Stromal cell of bone marrow (primary cell): ENCODE data around the gene BTN1A1.
"Not testable (repeated sequence)": the region's sequence is repeated elsewhere in the genome, so short reads cannot be mapped to it uniquely, and the experiment has no call there.

ENCODE experiments used
- DNase-seq: peaks from one replicate; pipeline ENCODE4 v3.0.0-alpha.2; 2012; ENCODE audit warnings: low read depth

The BTN1A1 gene

GRCh38 chr6:26500102-26500501 lies at the start of gene BTN1A1:
TSS of gene BTN1A1 (plus strand) at chr6:26500303. CDS start at chr6:26501287, 984 bp downstream.
- DNase-seq = no peak

DNA sequence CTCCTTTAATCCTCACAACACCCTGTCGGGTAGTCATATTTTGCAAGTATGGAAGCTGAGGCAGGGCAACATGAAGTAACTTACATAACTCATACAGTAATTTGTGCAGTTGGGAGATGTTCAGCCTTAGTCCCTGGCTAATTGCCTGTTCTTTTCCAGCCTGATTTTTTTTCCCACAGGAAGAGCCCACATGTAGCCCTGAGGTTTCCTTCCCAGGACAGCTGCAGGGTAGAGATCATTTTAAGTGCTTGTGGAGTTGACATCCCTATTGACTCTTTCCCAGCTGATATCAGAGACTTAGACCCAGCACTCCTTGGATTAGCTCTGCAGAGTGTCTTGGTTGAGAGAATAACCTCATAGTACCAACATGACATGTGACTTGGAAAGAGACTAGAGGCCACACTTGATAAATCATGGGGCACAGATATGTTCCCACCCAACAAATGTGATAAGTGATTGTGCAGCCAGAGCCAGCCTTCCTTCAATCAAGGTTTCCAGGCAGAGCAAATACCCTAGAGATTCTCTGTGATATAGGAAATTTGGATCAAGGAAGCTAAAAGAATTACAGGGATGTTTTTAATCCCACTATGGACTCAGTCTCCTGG lies 47.4 kb upstream of the BTN1A1 start:
- no peak for DNase-seq

DNA sequence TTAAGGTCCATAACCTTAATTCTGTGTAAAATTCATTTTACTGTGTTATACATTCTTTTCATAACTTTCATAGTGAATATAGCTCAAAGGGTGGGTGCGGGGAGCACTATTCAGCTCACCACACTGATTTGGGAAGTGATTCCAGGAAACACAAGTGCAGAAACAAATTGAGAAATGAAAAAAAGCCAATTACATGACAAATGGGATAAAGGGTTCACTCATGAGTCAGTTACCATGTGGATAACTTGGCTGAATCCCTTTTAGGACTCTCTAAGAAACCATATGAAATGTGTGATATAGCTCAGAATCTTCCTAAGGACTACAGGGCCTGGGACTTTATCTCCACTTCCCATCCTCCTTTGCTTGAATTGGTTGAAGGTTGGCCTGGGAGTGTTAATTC lies 45.5 kb upstream of the BTN1A1 start:
- DNase-seq = peak; percentile 51

- no peak for DNase-seq
These were observed 44.6 kb upstream of the BTN1A1 start for GRCh38 chr6:26455357-26455970.

DNA sequence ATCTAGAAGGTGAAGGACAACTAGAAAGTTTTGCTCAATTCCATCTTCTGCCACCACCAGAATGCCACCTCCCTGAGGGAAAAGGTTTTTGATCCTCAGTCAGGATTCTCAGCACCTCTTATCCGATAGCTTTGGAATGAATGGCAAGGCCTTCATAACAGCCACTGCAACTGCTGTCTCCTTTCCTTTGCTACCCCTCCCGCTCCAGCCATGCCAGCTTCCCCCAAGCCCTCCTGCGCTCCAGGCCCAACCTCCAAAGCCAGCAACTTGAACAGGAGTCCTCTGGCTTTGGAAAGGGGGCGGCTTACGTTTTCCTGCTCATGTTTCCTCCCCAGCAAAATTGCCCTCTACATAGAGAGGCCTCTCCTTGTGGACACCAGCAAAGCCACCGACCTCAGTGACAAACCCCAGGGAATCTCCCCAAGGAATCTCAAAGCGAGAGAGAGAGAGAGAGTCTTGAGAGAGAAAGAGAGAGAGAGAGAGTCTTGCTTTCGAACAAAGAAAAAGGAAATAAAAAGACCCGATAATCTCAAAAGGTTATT lies 42.8 kb upstream of the BTN1A1 start:
- no peak for DNase-seq

DNA sequence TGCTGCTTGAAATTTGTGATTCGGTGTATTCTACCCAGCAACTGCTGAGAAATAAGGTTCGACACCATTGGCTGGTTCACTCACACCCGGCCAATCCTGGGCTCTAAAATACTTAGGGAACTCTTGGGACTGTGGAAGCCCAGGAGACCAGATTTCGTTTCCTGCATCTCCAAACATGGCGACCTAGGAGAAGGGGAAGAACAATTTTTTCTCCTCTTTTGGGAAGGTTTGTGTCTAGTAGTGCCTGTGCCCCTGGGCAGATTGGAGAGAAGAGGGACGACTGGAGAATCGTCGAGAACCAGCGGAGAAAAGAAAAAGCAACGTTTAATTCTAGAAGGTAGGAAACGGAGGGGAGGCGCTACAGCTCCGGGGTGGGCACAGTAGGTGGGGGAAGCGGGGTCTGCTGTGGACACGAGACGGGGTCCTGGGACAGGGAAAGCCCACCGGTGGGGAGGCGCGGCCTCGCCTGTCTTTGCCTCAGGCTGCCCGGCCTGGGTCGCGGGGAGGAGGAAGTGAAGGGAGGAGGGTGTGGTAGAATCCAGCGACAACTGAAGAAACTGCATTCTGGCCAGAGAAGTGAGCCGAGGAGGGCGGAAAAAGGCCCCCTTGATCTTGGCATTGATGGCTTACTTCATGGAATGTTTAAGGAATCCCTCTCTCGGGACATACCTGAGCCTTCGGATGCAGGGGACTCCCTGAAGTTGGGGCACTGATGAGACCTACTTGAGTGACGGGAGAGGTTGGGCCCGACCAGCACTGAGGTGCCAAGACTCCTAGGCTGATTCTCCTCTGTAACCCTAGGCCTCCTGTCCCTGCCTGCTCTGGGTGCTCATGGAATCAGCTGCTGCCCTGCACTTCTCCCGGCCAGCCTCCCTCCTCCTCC lies 42.1 kb upstream of the BTN1A1 start, which contains the start of gene BTN2A1:
TSS of gene BTN2A1 (plus strand) at position 150 of the 883 bp plus-strand sequence. CDS start at position 832, 682 bp downstream.
- DNase-seq = peak; percentile 94

GRCh38 chr6:26459023-26459810 lies 40.9 kb upstream of the BTN1A1 start:
- no peak for DNase-seq

DNA sequence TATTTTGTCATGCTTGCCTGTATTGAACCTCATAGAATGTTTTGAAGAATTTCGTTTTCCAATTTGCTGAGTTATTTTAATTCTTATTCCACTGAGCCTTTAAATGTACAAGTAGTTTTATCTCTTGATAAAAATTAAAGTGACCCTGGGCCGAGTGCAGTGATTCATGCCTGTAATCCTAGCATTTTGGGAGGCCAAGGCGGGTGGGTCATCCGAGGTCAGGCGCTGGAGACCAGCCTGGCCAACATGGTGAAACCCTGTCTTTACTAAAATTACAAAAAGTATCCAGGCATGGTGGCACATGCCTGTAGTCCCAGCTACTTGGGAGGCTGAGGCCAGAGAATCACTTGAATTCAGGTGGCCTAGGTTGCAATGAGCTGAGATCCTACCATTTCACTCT lies 38.8 kb upstream of the BTN1A1 start:
- DNase-seq = not testable (repeated sequence)

DNA sequence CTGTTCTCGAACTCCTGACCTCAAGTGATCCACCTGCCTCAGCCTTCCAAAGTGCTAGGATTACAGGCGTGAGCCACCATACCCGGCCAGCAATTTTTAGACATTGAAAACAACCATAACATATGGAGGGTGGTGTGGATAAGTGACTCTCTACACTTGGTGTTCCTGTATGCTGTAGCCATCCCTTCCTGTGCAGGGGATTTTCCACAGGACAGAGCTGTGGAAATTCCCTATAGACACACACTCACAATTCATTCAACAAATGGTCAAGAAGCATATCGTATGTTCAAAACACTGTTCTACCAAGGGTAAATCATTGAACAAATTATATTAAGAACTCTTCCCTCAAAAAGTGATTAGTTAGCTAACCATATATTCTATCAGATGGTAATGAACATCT lies 36.1 kb upstream of the BTN1A1 start:
- DNase-seq = no peak

DNA sequence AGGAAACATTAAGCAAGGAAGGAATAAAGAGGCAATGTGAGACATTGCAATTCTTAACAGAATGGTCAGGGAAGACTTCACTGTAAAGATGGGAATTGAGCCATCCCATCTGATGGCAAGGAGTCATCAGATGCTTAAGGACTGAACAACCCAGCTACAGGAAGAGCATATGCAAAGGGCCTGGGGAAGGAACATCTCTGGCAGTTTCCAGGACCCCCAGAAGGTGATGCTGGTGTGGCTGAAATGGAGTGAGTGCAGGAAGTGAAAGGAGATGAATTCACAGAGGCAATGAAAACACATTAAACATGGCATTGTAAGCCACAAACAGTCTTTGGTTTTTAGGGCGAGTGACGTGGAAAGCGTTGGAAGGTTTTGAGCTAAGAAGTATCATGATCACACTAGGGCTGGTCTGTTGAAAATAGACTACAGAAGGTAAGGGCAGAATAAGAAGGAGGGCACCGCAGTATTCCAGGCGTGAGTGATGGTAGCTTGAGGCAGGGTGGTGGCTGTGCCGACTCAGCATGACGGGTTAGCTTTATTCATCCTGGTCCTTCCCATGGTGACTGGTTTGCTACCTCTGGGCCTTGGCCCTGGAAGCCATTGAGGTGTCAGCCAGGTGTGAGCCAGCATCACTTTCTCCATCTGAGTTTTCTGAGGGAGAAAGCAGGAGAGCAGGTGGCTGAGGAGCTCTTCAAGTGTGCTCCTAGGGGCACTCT lies 35.5 kb upstream of the BTN1A1 start:
- DNase-seq = no peak

- no peak for DNase-seq
These were observed 34.3 kb upstream of the BTN1A1 start for GRCh38 chr6:26465776-26466175.

DNA sequence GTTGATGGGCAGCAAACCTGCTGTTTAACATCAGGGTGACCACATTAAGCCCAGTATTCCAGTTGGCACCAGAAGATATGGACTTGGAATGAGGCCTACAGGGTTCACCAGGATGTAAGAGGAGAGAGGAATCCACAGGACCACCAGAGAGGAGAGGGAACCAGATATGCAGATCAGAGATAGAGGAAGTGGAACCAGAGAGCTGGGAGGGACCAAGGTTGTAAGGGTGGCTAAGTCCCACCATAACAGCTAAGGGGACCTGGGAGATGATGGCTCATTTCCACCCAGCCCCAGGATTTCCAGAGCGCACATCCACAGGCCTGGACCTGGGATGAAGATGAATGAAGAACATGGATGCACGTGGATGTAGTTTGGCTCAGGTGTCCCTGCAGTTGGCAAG lies 31.3 kb upstream of the BTN1A1 start:
- DNase-seq = no peak

DNA sequence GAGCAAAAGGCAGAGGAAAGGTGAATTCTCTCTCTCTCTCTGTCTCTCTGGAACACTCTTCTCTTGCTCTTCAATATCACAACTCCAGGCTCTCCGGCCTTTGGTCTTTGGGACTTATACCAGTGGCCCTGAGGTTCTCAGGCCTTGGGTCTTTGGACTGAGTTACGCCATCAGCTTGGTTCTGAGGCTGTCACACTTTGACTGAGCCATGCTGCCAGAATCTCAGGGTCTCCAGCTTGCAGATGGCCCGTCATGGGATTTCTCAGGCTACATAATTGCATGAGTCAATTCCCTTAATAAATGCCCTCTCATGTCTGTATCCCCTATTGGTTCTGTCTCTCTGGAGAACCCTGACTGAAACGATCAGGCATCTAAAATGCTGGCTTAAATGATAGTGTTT lies 29.5 kb upstream of the BTN1A1 start:
- DNase-seq = no peak

DNA sequence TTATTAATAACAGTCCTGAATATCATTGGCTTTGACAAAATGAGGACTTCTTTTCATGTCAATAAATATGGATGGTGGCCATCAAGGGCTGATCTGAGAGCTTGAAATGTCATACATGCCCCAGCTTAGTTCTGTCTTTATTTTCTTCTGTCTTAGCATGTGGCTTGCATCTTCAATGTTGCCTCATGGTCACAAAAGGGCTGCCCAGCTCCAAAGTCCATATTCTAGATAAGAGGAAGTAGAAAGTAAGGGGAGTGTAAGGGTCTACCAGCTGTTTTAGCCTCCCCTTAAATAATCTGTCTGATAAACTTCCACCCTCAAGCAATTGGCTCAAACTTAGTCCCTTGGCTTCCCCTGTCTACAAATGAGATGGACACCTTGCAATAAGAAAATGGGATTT lies 28.1 kb upstream of the BTN1A1 start:
- DNase-seq = no peak

- no peak for DNase-seq
These were observed 27.4 kb upstream of the BTN1A1 start for GRCh38 chr6:26472549-26473290.

- DNase-seq = no peak
These were observed 26.7 kb upstream of the BTN1A1 start for GRCh38 chr6:26473429-26473757.

DNA sequence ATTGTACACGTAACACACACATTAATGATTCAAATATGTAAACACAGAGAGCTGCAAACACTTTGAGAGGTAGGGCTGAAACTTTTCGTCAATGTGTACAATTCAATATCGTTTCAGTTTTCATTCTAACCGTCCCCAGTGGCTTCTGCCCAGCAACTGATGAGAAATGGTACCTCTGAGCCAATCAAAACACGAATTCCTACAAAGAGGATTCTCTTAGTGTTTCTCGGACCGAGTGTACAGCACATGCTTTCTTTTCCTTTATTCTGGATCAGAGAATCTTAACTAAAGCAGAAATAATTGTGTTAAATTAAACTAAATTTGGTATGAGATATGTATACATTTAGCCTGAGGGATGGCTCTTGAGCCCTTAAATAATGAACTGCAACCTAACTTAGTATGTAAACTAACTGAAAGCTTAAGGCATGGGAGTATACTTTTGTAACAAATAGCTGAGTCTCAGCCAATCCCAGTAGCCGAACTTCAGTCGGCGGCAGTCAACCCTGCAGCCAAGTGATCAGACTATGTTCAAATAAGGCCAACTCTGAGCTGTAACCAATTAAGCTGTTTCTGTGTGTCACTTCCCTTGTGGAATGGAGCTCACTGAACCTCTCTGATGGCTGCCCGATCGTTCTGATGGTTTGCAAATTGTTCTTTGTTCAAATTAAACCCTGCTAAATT lies 26.2 kb upstream of the BTN1A1 start:
- peak; percentile 93 for DNase-seq

GRCh38 chr6:26474439-26474881 lies 25.6 kb upstream of the BTN1A1 start:
- DNase-seq = no peak

DNA sequence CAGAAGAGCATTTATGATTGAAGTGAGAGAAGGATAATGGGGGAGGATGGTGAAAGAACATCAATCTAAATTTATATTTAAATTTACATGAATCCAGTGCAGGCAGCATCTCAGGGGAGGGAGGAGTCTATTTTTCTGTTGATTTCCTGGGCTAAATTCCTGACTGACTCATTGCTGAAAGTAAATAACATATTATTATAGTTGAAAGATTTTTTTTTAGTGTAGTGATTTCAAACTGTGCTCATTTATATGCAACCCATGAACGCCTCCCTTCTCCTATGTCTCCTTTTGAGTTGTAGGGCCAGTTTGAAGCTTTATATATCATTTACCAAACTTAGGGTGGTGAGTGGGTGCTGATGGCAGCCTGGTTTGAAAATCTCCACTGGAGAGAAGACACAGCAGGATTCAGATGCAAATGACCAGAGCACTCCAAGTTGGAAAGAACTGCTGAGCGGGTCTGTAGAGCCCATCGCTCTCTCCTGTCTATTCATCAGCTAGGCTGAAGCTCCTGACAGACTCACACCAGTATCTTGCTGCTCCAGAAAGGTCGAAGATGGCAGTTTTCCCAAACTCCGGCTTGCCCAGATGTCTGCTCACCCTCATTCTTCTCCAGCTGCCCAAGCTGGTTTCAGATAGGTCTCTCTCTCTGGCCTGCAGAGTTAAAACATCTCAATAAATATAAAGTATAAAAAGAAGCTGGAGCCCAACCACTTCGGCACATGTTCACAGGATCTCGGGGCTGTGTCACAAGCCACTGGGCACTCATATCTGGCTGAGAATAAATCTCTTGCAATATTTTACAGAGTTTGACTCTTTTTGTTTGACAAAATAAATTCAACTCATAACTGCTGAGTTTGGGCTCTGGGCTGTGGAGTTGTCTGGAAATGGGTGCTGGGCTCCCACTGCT lies 24.0 kb upstream of the BTN1A1 start:
- no peak for DNase-seq
